Activated B cell treated with CpG ODN at 0.5 μM for 24 hours (primary cell): Measurements from ENCODE around the gene AP3B1. TPM values are rescaled to one million over a fixed set of nuclear protein-coding genes. Genes with fewer than 3 reads are reported as not detected.

Experiments
- ATAC-seq: fragments of 200-7000 bp; cut with Tn5 transposase; one replicate; pipeline ENCODE4 v1.10.0; 2021; ENCODE audit warnings: low read depth, mild to moderate bottlenecking, moderate library complexity
- CTCF ChIA-PET: fragments of 350-600 bp; sonication (Branson Sonifier 250); formaldehyde crosslinking; loops from one replicate; lab custom pipeline; 2021; ENCODE audit warnings: antibody characterized with exemption; lab: Charles Lee
- POLR2A ChIA-PET: fragments of 350-600 bp; sonication (Branson Sonifier 250); formaldehyde crosslinking; loops from one replicate; lab custom pipeline; 2021; ENCODE audit warnings: antibody characterized with exemption; lab: Charles Lee
- DNase-seq: peaks from one replicate; pipeline ENCODE4 v3.0.0; 2022
- H3K27ac Mint-ChIP-seq: one replicate; pipeline ENCODE4 v1.8.0; 2020; ENCODE audit warnings: mixed read lengths
- H3K27me3 Mint-ChIP-seq: one replicate; pipeline ENCODE4 v1.8.0; 2021; ENCODE audit warnings: mixed read lengths
- H3K36me3 Mint-ChIP-seq: one replicate; pipeline ENCODE4 v1.8.0; 2021; ENCODE audit warnings: low read depth, mixed read lengths
- H3K4me1 Mint-ChIP-seq: one replicate; pipeline ENCODE4 v1.8.0; 2021; ENCODE audit warnings: mixed read lengths
- H3K4me3 Mint-ChIP-seq: one replicate; pipeline ENCODE4 v1.8.0; 2020; ENCODE audit warnings: mild to moderate bottlenecking, mixed read lengths
- H3K9me3 Mint-ChIP-seq: one replicate; pipeline ENCODE4 v1.8.0; 2020; ENCODE audit warnings: mixed read lengths
- intact Hi-C: fragments of 100-400 bp; cut with micrococcal nuclease; formaldehyde crosslinking; loops from one replicate; pipeline ENCODE4 v1.15.1; 2024
- total RNA-seq: library from RNA; stranded (reverse); gene quantifications from 2 replicates; pipeline ENCODE4 v1.2.3, GENCODE V29; 2022
- TF ChIP-seq, protein P1 (sequence below): fragments of 200-600 bp; IDR thresholded peaks from one replicate; pipeline ENCODE4 v1.8.0; 2022; ENCODE audit warnings: antibody characterized with exemption, mild to moderate bottlenecking

The AP3B1 gene
- total RNA-seq, 1 donor from 2014 or later, result 52.9 TPM

DNA sequence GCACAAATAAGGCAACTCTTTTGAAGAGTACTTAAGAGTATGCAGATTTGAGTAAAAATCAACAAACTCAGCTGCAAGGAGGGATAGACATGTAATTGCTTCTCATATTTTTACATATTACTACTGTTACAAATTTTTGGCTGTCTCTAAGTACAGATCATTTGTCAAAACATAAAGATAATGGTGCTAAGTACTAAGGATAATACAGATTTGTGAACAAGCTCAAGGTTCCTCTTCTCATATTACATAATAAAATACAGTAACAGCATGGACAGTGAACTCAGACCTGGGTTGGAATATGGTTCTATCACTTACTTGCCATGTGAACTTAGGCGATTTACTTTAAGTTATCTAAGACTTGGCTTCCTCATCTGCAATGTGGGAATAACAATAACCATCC, 168.0 kb downstream of the AP3B1 start:
- TF ChIP-seq, protein P1, sequence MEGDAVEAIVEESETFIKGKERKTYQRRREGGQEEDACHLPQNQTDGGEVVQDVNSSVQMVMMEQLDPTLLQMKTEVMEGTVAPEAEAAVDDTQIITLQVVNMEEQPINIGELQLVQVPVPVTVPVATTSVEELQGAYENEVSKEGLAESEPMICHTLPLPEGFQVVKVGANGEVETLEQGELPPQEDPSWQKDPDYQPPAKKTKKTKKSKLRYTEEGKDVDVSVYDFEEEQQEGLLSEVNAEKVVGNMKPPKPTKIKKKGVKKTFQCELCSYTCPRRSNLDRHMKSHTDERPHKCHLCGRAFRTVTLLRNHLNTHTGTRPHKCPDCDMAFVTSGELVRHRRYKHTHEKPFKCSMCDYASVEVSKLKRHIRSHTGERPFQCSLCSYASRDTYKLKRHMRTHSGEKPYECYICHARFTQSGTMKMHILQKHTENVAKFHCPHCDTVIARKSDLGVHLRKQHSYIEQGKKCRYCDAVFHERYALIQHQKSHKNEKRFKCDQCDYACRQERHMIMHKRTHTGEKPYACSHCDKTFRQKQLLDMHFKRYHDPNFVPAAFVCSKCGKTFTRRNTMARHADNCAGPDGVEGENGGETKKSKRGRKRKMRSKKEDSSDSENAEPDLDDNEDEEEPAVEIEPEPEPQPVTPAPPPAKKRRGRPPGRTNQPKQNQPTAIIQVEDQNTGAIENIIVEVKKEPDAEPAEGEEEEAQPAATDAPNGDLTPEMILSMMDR, result no peak
- H3K9me3 Mint-ChIP-seq, result no peaks in the 10 kb centered on the region
- no peak for ATAC-seq
- H3K36me3 Mint-ChIP-seq, result peaks cover 34% of the 10 kb centered on the region
- no peaks in the 10 kb centered on the region for H3K27me3 Mint-ChIP-seq
- no peaks in the 10 kb centered on the region for H3K4me1 Mint-ChIP-seq
- no peak overlapping the region for H3K27ac Mint-ChIP-seq
- H3K4me3 Mint-ChIP-seq, result no peak overlapping the region
- ChIA-PET CTCF (no interaction called here), POLR2A (interaction anchor here (0.5 kb wide), 1 partner anchor 290 kb away, joined by 14 read pairs; no protein-coding TSS in a partner anchor)
- DNase-seq, result no peak
- intact Hi-C loops, result no loop called here

DNA sequence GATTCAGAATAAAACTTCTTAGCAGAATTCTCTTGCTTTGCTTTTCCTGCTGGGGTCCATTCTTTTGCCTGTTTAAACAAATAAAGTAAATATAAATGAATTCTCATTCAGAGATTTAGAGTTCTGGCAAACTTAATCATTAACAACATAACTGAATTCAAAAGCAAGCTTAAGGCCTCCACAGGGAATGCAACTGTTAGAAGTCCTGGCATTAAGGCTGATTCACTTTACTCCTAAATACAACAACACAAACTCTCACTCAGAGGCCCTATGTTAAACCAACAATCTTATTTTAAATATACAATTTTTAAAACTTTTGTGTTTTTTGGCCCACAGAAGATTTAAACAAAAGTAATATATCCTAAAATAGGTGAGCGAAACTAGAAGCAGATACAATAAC, 178.3 kb downstream of the AP3B1 start:
- intact Hi-C loops, result no loop called here
- ATAC-seq, result no peak
- Mint-ChIP-seq H3K4me1 (peaks cover 49% of the 10 kb centered on the region), H3K4me3 (no peak overlapping the region), H3K27me3 (no peaks in the 10 kb centered on the region), H3K9me3 (peaks cover 4% of the 10 kb centered on the region), H3K36me3 (peaks cover 37% of the 10 kb centered on the region), H3K27ac (peak overlapping the region; percentile 50)
- ChIA-PET POLR2A (interaction anchor here (1.0 to 1.1 kb wide), 2 partner anchors 14 to 16 kb away, joined by 3 read pairs; no protein-coding TSS in a partner anchor), CTCF (interaction anchor here (1.1 kb wide), 1 partner anchor 12 kb away, joined by 4 read pairs; no protein-coding TSS in a partner anchor)
- DNase-seq, result no peak
- TF ChIP-seq, protein P1, result no peak

DNA sequence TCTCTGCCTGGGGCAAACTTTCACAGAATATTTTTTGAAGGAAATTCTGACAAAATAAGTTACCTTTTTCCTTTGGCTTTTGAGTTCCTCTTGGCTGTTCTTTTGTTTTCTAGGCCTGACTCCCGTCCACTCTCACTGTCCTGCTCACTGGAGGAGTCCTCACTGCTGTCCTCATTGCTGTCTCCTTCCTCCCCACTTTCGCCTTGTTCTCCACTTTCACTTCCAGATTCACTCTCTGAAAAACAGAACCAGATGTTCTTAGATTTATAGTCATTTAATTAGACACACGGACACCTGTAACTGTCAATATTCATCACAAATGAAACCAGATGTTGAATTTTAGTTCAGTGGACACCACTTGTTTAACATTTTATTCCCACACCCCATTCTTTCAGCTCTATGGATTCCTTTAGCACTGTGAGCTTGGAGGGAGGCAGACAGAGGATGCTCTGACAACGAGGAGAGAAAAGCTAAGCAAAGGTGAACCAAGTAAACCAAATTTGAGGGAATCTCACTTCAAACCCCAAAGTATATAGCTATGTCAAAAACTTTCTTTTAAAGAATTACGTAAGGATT, 180.7 kb downstream of the AP3B1 start:
- peak; percentile 53 for ATAC-seq
- ChIA-PET CTCF (interaction anchor here (1.0 kb wide), 1 partner anchor 281 kb away, joined by 3 read pairs; no protein-coding TSS in a partner anchor), POLR2A (interaction anchor here (0.7 kb wide), 2 partner anchors 175 to 475 kb away, joined by 3 read pairs; partner anchors contain the start of gene OTP)
- Mint-ChIP-seq H3K9me3 (no peaks in the 10 kb centered on the region), H3K4me1 (peaks cover 59% of the 10 kb centered on the region), H3K27ac (peak overlapping the region; percentile 87), H3K36me3 (peaks cover 19% of the 10 kb centered on the region), H3K4me3 (peak overlapping the region; percentile 82), H3K27me3 (no peaks in the 10 kb centered on the region)
- intact Hi-C loops, result loop anchor here (5.0 kb wide), 4 partner anchors 176 to 869 kb away; partner anchors contain the start of gene TBCA
- no peak for DNase-seq
- TF ChIP-seq, protein P1, result no peak

DNA sequence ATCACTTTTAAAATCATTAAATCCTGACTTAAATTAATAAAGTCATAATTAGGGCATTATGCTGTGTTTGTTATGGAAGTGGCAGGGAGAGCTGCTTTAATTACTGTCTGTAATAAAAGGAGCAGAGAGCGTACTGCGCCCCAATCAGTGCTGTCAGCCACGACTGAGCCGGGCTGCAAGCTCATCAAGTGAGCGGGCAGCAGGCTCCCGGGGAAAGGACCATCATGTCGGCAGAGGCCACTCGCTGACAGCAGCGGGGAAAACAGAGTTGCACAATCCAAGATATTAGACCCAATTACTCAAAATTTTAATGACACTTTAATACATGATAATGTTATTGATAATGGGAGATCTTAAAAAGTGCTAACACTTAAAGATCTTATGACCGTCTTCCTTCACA, 181.6 kb downstream of the AP3B1 start:
- TF ChIP-seq, protein P1, result no peak
- ChIA-PET CTCF (interaction anchor here (1.2 kb wide), 1 partner anchor 15 kb away, joined by 4 read pairs; no protein-coding TSS in a partner anchor), POLR2A (interaction anchor here (0.7 to 1.5 kb wide), 3 partner anchors 175 to 475 kb away, joined by 3 read pairs; partner anchors contain the start of genes OTP and SCAMP1)
- Mint-ChIP-seq H3K27me3 (no peaks in the 10 kb centered on the region), H3K9me3 (no peaks in the 10 kb centered on the region), H3K27ac (peak overlapping the region; percentile 80), H3K36me3 (peaks cover 10% of the 10 kb centered on the region), H3K4me3 (peak overlapping the region; percentile 81), H3K4me1 (peaks cover 68% of the 10 kb centered on the region)
- intact Hi-C loops, result loop anchor here (5.0 kb wide), 4 partner anchors 176 to 869 kb away; partner anchors contain the start of gene TBCA
- DNase-seq (no peak), ATAC-seq (no peak)

DNA sequence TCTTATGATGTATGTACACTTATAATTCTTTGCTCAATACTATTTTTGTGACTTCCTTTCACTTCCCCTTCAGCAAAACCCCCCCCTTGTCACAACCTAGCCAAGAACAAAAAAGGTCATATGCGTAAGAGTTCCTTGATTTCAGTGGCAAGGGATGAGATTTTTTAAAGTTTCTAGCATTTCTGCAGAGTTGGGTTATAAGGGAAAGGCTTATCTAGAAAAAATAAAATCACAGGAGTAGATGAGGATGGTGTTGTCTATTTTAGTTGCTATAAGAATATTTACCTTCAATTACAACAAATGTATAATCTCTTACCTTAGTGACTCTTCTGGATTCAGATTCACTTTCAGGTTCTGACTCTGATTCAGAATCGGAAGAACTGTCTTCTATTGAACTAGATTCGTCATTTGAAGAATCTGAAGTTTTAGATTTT, 184.6 kb downstream of the AP3B1 start:
- Mint-ChIP-seq H3K4me3 (peak overlapping the region; percentile 75), H3K9me3 (no peaks in the 10 kb centered on the region), H3K36me3 (peaks cover 27% of the 10 kb centered on the region), H3K27ac (peak overlapping the region; percentile 87), H3K4me1 (peaks cover 69% of the 10 kb centered on the region), H3K27me3 (no peaks in the 10 kb centered on the region)
- CTCF ChIA-PET, result no interaction called here
- POLR2A ChIA-PET, result no interaction called here
- intact Hi-C loops, result loop anchor here (1.0 to 5.0 kb wide), 7 partner anchors 113 to 872 kb away; partner anchors contain the start of genes AP3B1, SCAMP1 and TBCA
- TF ChIP-seq, protein P1, result no peak
- DNase-seq (no peak), ATAC-seq (peak; percentile 76)
